Effector CD4-positive, alpha-beta T cell (primary cell): ENCODE results near the gene ABCA4.
"Not testable (repeated sequence)": the region's sequence is repeated elsewhere in the genome, so short reads cannot be mapped to it uniquely, and the experiment has no call there.

Experiments
- DNase-seq: peaks from one replicate; pipeline ENCODE4 v3.0.0-alpha.2; 2020

Gene ABCA4

GRCh38 chr1:93999840-94000415, 121.0 kb downstream of the ABCA4 start:
- DNase-seq, result no peak

- DNase-seq, result not testable (repeated sequence)
Observed at GRCh38 chr1:93998532-93998931, 122.4 kb downstream of the ABCA4 start.

GRCh38 chr1:93997756-93998155, 123.2 kb downstream of the ABCA4 start:
- no peak for DNase-seq

GRCh38 chr1:93995837-93996536, 125.0 kb downstream of the ABCA4 start:
- no peak for DNase-seq

- DNase-seq, result no peak
Observed at GRCh38 chr1:93993731-93994130, 127.2 kb downstream of the ABCA4 start.

- no peak for DNase-seq
Observed at GRCh38 chr1:93992954-93993353, 128.0 kb downstream of the ABCA4 start.

- DNase-seq, result no peak
Observed at GRCh38 chr1:93992190-93992589, 128.8 kb downstream of the ABCA4 start.

GRCh38 chr1:93991271-93991670, 129.7 kb downstream of the ABCA4 start:
- no peak for DNase-seq

GRCh38 chr1:93990477-93990876, 130.5 kb downstream of the ABCA4 start:
- not testable (repeated sequence) for DNase-seq

- DNase-seq, result no peak
Observed at GRCh38 chr1:93990010-93990409, 130.9 kb downstream of the ABCA4 start.

- no peak for DNase-seq
Observed at GRCh38 chr1:93989601-93990000, 131.3 kb downstream of the ABCA4 start.

GRCh38 chr1:93988634-93989350, 132.2 kb downstream of the ABCA4 start:
- DNase-seq, result no peak

GRCh38 chr1:93981274-93981667, 139.7 kb downstream of the ABCA4 start:
- DNase-seq, result no peak

- DNase-seq, result no peak
Observed at GRCh38 chr1:93980320-93981273, 140.4 kb downstream of the ABCA4 start.

- no peak for DNase-seq
Observed at GRCh38 chr1:93979718-93980319, 141.1 kb downstream of the ABCA4 start.

GRCh38 chr1:93979040-93979717, 141.8 kb downstream of the ABCA4 start:
- no peak for DNase-seq

- no peak for DNase-seq
Observed at GRCh38 chr1:93977598-93977945, 143.4 kb downstream of the ABCA4 start.

- no peak for DNase-seq
Observed at GRCh38 chr1:93976711-93977597, 144.0 kb downstream of the ABCA4 start.

GRCh38 chr1:93976291-93976690, 144.7 kb downstream of the ABCA4 start:
- no peak for DNase-seq

GRCh38 chr1:93972341-93972740, 148.6 kb downstream of the ABCA4 start:
- no peak for DNase-seq

- DNase-seq, result no peak
Observed at GRCh38 chr1:93969887-93970286, 151.1 kb downstream of the ABCA4 start.
